Activated CD4-positive, alpha-beta T cell treated with anti-CD3 and anti-CD28 coated beads, Interleukin-2, amount 50 U/mL, for 16 hours (primary cell): ENCODE data around the gene LRIT2.
A peak's percentile ranks its signal among the peaks of the same experiment; 100 is the strongest.
"Not testable (repeated sequence)": the region's sequence is repeated elsewhere in the genome, so short reads cannot be mapped to it uniquely, and the experiment has no call there.

Source experiments
- DNase-seq: peaks from one replicate; pipeline ENCODE4 v3.0.0-alpha.2; 2020

Gene LRIT2

DNA sequence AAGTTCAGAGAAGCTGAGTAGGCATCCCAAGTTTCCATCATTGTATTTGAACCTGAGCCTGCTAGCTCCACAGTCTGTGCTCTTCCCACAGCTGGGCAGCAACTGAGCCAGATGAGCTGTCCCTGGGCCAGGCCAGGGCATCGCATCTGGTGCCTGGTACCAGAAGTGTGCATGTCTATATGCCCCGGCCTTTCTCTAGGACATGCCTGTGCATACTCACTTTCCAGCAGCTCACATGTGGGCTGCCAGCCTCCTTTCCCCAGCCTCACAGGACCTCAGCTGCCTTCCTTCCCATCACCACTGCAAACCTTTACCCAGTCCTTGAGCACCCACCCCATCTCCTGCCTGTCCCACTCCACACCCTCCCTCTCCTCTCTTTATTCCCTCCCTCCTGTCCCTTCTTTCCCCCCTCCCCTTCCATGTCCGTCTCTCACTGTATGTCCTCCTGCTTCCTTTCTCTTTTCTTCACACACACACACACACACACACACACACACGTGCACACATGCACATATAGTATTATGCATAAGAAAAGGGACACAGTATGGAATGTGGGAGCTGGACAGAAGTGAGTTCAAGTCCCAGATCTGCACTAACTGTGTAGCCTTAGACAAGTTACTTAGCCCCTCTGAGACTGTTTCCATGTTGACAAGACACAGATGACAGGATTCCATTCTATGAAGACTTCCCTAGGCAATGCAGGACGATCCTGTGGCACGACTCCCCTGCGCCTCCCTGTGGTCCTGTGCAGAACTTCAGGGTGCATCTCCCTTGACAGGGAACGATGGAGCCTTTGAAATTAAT lies 20.1 kb downstream of the LRIT2 start:
- DNase-seq: peak; percentile 59

DNA sequence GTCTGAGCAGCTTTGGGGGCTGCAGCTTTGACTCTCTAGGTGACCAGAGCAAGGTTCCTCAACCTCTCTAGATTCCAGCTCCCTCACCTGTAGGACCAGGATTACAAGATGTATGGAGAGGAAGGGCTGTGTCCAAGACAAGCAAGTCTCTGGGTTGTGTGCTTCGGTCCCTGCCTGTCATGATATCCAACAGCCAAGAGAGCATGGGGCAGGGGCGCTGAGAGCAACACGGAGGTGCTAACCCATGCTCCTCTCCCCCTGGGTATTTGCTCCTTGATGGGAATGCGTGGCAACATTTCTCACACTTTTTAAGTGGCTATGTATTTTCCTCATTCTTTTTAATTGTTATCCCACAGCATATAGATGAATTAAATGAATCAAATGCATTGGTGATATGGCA lies 20.7 kb downstream of the LRIT2 start:
- DNase-seq: no peak

DNA sequence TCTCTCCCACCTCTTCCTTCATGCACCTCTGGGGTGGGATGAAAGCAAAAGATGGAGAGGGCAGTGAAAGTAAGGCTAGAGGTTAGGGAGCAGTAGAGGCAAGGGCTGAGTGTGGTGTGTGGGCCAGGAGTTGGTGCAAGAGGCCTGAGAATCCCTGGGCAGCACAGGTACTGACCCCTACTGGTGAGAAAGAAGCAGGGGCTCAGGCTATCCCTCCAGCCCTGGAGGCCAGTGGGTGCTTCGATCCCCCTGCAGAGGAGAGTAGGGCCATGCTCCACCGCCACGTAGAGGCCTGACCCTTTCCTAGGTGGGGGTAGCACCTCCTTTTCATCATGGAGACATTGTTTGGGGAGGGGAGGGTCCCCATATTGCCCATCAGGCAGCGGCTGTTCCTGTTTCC lies 21.2 kb downstream of the LRIT2 start:
- no peak for DNase-seq

DNA sequence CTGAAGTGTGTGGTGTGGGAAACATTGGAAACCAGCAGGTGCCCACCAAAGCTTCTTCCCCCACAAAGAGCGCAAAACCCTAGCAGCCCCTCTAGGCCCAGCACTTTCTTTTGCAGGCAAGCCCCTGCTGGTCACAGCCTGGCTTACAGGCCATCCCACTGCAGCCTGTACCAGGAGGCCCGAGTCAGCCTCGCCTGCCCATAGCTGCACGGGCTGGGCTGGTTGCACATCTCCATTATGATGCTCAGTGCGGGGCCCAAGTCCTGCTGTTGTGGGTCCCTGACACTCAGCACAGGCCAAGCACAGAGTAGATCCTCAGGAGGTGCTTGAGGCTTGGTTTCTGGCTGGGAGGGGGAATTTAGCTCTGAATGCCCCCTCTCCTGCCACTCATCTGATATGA lies 23.0 kb downstream of the LRIT2 start:
- no peak for DNase-seq

DNA sequence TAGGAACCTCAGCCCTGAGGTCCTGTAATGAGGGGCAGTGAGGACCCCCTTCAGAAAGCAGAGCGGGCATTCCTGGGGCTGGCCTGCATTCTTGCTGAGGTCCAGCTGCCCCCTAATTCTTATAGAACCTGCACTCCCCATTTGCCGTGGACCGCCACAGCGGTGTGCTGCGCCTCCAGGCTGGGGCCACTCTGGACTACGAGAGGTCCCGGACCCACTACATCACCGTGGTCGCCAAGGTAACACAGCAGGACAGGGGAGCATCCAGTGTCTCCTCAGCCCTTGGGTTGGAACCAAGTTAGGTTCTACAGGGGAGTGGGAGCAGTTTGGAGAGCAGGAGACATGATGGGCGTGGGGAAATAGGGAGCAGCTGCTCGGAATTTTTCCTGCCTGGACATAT lies 23.7 kb downstream of the LRIT2 start:
- no peak for DNase-seq

DNA sequence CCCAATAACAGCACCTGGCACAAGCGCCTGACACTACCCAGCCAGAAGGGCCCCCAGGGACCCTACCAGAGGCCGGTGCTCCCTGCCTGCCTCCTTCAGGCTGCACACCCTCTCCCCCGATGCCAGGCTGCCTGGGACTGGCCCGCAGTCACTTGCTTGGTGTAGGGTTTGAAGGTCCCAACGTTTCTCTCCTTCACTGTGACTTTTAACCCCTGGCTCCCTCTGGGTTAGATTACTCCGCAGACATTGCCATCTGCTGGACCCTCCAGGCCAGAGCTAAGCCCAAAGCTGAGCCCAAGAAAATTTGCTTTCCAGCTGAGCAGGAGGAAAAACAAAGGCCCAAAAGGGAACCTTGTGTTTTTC lies 24.1 kb downstream of the LRIT2 start:
- DNase-seq: no peak

DNA sequence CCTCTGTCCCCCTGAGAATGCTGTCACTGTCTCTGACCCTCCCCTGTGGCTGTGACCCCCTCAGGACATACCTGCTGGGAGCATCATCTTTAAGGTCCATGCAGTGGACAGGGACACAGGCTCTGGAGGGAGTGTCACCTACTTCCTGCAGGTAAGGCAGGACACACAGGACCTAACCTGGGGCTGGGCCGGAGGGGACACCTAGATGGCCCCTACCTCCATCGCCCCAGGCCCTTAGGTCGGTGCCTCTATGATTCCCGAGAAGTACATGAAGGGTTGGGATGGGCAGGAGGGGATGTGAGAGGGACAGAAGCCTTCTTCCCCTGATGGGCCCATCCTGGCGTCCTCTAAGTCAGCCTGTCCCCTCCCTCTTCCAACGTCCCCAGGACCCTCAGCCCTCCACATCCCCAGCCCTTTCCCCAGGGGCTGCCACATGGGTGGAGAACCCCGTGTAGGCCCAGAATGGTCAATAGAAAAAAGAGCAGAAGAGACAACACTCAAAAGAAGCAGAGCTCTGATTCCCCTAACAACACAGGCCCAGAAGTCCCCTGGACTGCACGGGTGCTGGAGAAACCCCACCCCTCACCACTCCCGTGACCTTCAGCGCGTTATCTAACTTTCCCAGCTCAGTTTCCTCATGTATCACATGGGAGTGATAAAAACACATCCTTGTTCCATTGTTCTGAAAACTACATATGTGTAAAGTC lies 24.7 kb downstream of the LRIT2 start:
- no peak for DNase-seq

DNA sequence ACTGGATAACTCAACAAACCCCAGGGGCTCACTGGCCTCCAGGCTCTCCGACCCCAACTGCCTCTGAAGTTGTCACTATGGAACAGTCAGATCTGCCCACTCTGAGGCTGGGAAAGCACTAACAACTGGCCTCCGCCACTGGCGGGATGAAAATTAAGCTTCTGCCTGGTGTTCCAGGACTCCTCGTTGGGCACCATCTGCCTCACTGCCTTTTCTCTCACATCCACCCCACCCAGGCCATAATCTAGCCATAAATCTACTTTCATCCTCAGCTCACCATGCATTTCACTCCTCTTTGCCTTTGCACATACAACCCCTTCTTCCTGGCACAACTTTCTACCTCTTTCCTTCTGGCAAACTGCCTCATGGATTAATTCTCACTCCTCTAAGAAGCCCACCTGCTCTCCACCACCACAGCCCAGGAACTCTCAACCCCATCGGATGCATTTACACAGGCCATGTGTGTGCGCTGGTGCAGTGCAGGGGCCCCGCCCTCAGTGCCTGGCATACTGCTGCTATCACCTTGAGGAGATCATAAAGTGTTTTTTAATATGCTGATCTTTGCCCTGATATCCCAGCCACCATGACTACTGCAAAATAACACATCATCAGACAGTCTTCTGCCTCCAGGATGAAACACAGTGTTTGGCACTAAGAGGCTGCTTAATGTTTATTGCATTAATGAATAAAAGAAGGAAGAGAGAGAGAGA lies 27.0 kb downstream of the LRIT2 start:
- DNase-seq: no peak

DNA sequence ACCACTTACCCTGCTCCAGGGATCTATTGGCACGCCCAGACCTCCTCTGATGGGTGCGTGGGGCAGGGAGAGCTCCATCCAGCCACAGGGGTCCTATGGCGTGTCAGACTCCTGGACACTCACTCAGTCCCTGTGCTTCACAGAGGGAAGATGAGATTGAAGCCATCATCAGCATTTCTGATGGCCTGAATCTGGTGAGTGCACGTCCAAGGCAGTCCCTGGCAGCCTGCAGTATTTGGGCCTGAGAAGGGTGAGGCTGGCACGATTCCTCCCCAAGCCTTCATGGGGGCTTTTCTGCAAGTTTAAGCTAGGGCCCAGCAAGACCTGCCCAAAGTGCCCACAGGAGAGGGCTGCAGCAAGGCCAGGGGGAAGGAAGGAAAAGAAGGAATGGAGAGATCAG lies 27.7 kb downstream of the LRIT2 start:
- DNase-seq: no peak

DNA sequence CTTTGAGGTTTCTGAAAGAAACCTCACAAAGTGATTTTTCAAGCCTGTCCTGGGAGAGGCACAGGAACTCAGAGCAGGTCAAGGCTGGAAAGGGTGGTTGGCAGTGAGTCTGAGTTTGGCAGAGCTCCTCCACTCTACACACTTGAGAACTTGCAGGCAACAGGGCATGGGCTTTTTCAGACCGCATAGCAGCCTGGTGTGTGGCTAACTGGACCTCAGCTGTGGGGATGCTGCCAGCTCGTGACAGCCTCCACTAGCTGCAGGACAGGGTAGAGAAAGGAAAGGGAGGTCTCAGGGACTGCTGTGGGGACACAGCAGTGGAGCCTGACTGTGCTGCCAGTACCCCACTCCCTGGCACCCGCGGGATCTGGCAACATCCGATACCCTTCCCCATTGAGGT lies 28.4 kb downstream of the LRIT2 start:
- DNase-seq: no peak

DNA sequence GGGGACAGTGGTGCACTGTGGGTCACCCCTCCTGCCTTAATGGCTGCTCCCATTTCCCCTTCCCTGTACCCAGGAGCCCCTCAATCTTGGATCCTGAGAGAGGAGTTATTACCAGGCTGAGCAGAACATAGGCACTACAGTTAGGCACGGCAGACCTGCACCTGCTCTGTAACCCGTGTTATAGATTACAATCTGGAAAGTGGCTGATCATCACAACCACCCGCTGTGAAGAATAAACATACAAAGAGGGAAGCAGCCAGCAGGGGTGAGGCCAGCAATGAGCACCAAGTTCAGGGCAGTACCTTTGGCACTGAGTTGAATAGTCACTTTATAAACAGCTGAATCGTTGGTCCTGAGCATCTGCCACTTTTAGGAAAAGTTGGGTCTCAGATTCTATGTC lies 29.3 kb downstream of the LRIT2 start:
- no peak for DNase-seq

DNA sequence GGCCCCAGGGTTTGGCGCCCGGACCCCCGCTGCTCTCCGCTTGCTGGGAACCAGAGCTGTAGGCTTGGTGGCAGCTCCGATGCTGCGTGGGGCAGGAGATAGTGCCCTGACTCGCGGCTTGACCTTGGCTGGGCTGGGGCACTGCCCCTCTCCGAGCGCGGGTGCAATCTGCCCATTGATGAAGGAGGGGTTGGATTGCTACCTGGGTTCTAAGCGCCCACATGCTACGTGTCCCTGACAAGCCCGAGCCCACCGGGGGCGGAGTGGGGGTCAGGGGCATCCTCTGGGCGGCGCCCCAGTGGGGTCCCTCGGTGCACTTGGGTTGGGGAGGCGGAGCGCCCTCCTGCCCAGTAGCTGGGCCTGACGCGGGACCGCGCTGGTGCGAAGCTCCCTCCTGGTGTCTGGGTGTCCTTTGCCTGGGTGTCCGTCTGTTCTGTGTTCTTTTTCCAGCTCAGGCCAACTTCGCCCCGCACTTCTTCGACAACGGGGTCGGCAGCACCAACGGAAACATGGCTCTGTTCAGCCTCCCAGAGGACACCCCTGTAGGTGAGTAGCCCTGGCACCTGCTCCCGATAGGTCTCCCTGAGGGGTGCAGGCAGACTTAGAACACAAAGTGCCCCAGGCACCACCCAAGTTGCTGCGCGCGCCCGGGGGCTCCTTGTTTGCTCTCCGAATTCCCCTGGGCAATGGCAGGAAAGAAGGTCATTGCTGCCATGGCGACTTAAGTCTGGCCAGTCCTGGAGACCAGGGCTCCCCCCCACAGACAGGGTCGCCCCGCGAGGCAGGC lies 30.1 kb downstream of the LRIT2 start:
- DNase-seq: no peak

DNA sequence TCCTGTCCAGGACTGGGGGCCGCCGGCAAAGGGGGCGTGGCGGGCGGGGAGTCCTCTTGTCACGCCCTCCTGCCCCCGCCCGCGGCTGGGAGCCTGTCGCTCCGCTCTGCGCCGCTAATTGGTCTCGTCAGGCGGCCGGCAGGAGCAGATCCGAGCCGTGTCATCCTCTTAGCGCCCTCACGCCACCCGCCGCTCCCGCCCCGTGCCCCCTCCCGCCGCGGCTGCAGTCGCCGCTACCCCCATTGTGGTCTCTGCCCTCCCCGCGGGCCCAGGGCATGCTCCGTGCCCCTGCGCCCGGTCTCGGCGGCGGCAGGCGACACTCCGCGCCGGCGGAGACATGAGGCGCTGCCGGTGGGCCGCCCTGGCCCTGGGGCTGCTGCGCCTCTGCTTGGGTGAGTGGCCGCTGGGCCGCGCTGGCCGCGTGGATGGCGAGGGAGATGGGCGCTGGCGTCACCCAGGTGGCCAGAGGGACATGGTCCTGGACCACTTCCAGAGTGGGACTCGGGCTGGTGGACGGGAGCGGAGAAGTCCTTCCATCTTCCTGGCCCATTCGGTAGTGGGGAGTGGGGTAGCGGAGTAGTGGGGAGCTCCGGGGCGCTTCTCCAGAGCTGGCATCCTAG lies 30.8 kb downstream of the LRIT2 start, which contains the start of gene CDHR1:
Gene CDHR1 (plus strand): TSS at position 114 of the 620 bp plus-strand sequence. CDS start 224 bp downstream, at position 338.
- peak; percentile 16 for DNase-seq

DNA sequence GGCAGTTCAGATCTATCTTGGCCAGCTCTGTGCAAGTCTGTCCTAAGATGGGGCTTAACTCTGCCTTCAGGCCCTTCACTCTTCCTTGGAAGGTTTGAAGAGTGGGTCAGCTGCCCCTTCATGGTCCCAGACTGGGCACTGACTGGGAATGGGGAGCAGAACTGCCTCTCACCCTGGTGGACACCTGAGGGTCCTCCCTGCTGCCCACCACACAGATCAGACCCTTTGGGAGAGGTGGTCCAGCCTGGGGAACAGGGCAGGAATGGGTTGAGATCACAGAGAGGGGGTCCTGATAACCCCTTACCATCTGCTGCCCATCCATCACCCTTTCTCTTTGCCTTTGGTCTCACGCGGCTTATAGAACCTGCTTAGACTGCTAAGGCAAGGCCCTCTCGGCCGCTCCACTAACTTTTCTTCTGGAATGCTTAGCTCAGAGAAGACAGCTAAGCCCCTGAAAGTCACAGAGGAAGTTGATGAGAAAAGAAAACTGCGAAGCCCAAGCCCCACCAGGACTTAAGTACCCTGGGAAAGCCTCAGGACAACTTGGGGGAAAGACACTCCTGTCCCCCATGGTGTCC lies 31.4 kb downstream of the LRIT2 start:
- no peak for DNase-seq

DNA sequence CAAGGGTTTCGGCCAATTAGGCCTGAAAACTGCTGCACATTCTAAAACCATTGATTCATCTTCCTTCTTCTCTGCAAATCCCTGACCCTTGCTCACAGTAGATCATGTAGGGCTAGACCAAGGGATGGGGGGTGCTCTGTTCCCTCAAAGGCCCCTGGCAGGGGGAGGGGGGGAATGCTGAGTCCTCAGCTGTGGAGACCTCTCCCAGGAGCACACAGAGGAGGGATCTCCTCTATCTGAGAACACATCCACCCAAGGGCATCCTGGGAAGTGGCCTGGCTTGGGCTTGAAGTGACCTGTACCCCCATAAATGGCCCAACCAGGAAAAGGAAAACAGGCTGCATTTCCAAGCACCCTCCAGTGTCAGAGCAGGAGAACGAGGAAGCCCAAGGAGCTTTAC lies 32.0 kb downstream of the LRIT2 start:
- DNase-seq: no peak

DNA sequence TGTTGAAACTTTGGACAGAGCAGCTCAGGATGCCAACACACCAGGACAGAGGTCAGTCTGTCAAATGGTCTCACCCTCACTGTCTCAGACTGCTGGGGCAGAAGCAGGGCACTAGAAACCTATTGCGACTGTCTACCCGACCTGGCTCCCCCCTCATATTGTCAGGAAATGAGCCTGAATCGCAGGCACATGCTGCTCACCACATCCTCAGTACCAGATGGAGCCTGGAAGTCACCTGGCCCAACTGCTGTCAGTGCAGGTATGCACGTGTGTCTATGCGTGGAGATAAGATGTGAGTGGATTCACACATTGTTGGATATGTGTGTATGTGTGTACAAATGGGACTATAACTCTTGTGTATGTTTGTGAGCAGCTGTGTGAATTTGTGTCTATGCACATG lies 34.2 kb downstream of the LRIT2 start:
- no peak for DNase-seq

DNA sequence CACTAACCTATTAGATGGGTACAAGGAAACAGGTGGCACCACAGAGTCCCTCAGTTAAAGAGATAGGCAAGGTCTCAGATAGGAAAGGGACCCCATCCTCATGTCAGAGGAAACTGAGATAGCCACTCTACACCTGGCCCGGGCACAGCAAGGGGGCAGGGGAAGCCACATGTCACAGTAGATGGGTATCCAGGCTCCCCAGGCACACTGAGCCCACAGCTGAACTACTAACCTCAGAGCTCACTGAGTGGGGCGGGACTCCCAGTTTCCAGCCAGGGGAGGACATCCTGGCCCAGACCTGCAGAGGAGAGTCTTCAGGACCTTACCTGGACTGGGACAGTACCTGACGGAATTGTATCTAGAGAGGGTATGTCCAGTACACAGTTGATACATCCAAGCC lies 34.7 kb downstream of the LRIT2 start:
- DNase-seq: no peak

DNA sequence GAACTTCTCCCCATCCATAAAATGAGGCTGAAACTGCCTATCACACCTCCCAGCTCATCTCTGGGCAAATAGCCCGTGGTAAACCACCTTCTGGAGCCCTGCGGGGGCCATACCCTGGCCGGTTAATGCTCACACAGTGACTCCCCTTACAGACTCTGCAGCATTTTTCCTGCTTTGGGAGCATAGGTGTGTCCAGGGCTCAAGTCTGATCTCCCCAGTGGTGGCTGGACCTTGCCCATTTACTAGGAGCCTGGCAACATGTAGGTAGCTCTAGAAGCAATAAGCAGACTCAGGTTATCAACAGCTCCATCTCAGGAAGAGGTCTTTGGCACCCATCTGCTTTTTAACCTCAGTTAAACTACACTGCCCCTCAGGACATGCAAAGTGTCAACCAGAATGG lies 36.5 kb downstream of the LRIT2 start:
- no peak for DNase-seq

DNA sequence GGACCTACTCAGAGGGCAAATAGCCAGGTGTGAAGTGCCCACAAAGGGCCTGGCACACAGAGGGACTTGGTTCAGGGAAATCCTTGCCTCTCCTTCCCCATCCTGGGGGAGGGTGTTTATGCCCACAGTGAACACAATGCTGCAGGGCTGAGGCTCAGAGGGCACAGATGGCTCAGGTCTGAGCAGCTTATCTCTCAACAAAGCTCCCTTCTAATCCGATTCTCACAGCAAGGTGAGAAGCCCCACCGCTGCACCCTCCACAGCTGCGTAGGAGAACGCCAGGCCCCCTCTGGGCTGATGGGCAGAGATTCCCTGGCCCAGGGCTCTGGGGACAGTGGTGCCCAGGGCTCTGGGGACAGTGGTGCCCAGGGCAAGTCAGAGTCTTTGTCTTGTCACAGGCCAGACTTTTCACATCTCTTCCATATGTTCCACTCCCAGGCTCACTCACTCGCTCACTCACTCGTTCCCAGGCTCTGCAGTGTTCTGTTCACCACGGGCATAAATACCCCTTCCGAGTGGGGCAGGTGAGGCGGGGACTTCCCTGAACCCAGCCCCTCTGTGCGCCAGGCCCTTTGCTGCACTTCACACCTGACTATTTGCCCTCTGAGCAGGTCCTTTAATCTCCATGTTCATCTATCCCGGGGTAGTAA lies 39.7 kb downstream of the LRIT2 start:
- DNase-seq: no peak

DNA sequence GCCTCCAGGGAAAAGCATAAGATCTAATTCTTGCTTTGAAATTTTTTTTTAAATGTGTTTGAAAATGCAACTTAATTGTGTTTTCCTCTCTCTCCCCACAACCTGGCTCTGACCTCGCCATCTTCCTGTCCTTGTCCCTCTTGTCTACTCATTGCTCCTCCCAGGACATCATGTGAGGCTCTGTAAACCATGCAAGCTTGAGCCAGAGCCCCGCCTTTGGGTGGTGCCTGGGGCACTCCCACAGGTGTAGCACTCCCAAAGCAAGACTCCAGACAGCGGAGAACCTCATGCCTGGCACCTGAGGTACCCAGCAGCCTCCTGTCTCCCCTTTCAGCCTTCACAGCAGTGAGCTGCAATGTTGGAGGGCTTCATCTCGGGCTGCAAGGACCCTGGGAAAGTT lies 40.8 kb downstream of the LRIT2 start:
- DNase-seq: no peak

DNA sequence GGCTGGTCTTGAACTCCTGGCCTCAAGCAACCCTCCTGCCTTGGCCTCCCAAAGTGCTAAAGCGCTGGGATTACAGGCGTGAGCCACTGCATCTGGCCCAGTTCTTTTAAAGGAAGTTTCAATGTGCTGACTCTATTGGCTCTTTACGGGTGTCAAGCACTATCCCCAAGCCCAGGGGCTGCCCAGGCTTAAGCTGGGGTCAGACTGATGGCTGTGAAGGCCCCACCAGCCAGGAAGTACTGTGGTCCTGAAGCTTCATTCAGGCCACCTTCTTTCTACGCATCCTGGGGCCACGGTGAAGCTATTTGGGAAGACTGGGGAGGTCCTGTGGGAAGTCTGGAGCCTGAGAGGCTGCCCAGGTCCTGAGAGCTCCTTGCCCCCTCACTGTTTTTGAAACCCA lies 43.7 kb downstream of the LRIT2 start:
- DNase-seq: no peak

DNA sequence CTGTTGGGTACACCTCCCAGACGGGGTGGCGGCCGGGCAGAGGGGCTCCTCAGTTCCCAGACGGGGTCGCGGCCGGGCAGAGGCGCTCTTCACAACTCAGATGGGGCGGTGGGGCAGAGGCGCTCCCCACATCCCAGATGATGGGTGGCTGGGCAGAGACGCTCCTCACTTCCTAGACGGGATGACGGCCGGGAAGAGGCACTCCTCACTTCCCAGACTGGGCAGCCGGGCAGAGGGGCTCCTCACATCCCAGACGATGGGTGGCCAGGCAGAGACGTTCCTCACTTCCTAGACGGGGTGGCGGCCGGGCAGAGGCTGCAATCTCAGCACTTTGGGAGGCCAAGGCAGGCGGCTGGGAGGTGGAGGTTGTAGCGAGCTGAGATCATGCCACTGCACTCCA lies 45.0 kb downstream of the LRIT2 start:
- DNase-seq: not testable (repeated sequence)
